Measurements from ENCODE around the gene SRGAP3.

- TF ChIP-seq CTCF (conservative IDR thresholded peaks at IDR 0.05; ENCODE audit: low read depth, low read length): no peak
- TF ChIP-seq EZH2 (IDR thresholded peaks at IDR 0.05; ENCODE audit: borderline replicate concordance, low read depth, low read length, poor library complexity, severe bottlenecking): no peak
These were observed 284.7 kb downstream of the SRGAP3 start for GRCh38 chr3:8964436-8965370.

Data from A673 (cell line).